Heart left ventricle (tissue), 13 donors: ENCODE data around the gene GRM3.

Experiments
- CTCF ChIP-seq, 12 donors: fragments of 200-600 bp; sonication (generic) in 4 of 12; IDR thresholded peaks; one replicate each; pipeline versions ENCODE4 v1.5.0 to v1.8.0; 2018 to 2022; ENCODE audit warnings: antibody characterized with exemption in 12 of 12, mild to moderate bottlenecking in 5 of 12
- POLR2A ChIP-seq, 2 donors: fragments of 450-650 bp; IDR thresholded peaks; one replicate each; pipeline ENCODE4 v1.6.1; 2017; ENCODE audit warnings: antibody characterized with exemption in 2 of 2, mild to moderate bottlenecking in 2 of 2, moderate library complexity in 2 of 2
- donor health status: ischemic (EF 13 %, LVEDD 7.1; RV severe dilation, severe dysfunction).
- donor health status: DM: no; HTN: yes; CAD: no.
- donor health status: DM: no; HTN: no; CAD: no.
- donor health status: ischemic (EF 25% LVEDD 6.9; RV normal size, moderate dysfunction).
- donor health status: ischemic (EF 25% LVEDD 5.7; RV mildly dilated, moderate dysfunction).
- donor health status: ischemic (EF 35%, LVEDD 5.7; RV mildly dilated, moderate dysfunction).
- donor health status: nonischemic (EF 11% LVEDD 7.7; RV severe dilation, severe dysfunction).
- donor health status: DM: yes; HTN: yes; CAD: no.
- donor health status: PGD.
- donor health status: ischemic (EF 29% LVEDD 5.4; RV normal size, mild dysfunction).
- donor health status: nonischemic (EF 23%, LVEDD 6.1; RV moderate dilation, normal function).

- TF ChIP-seq CTCF (IDR thresholded peaks at IDR 0.05) (no peak), POLR2A (IDR thresholded peaks at IDR 0.05) (no peak)
Measured at GRCh38 chr7:86748201-86748600, 104.5 kb downstream of the GRM3 start.
